T-helper 1 cell (primary cell): Measurements from ENCODE around the gene RAD50.
A peak's percentile ranks its signal among the peaks of the same experiment; 100 is the strongest.
"Not testable (repeated sequence)": the region's sequence is repeated elsewhere in the genome, so short reads cannot be mapped to it uniquely, and the experiment has no call there.

Source experiments
- DNase-seq, 5 donors: peaks; one replicate each; pipeline ENCODE4 v3.0.0-alpha.2; 2012 to 2020
- total RNA-seq, 4 donors: gene quantifications; one replicate each; lab custom pipeline; 2026; lab: John Stamatoyannopoulos, UW

The RAD50 gene
- 5.2 to 11.2 (median 8.4) reads per million in 4 donors for total RNA-seq

GRCh38 chr5:132556763-132557477 is at the start of gene RAD50:
RAD50 (plus strand) TSS chr5:132556977; CDS start chr5:132557325, 348 bp downstream.
- peak; percentile 80 to 96 (median 86) for DNase-seq

GRCh38 chr5:132510076-132510475 is 46.7 kb upstream of the RAD50 start:
- DNase-seq, result no peak

- DNase-seq, result not testable (repeated sequence)
These were observed 43.0 kb upstream of the RAD50 start for GRCh38 chr5:132513618-132514336.

GRCh38 chr5:132522067-132522466 is 34.7 kb upstream of the RAD50 start:
- not testable (repeated sequence) for DNase-seq

- DNase-seq, result not testable (repeated sequence)
These were observed 31.9 kb upstream of the RAD50 start for GRCh38 chr5:132524877-132525276.

- DNase-seq, result peak in 1 of 5 donors; percentile 49
These were observed 31.5 kb upstream of the RAD50 start for GRCh38 chr5:132525299-132525724.

- peak in 3 of 5 donors; percentile 5 to 57 (median 22) for DNase-seq
These were observed 30.3 kb upstream of the RAD50 start for GRCh38 chr5:132526290-132526973.

- no peak for DNase-seq
These were observed 29.7 kb upstream of the RAD50 start for GRCh38 chr5:132526974-132527564.

GRCh38 chr5:132528021-132528420 is 28.8 kb upstream of the RAD50 start:
- DNase-seq, result no peak

- DNase-seq, result peak in 1 of 5 donors; percentile 46
These were observed 27.7 kb upstream of the RAD50 start for GRCh38 chr5:132528866-132529634.

- no peak for DNase-seq
These were observed 25.8 kb upstream of the RAD50 start for GRCh38 chr5:132530946-132531345.

GRCh38 chr5:132539716-132540115 is 17.1 kb upstream of the RAD50 start:
- DNase-seq, result no peak

GRCh38 chr5:132540149-132540548 is 16.6 kb upstream of the RAD50 start:
- DNase-seq, result no peak

GRCh38 chr5:132540764-132541163 is 16.0 kb upstream of the RAD50 start:
- no peak for DNase-seq

- no peak for DNase-seq
These were observed 13.1 kb upstream of the RAD50 start, which contains the start of gene IL5 for GRCh38 chr5:132543472-132544201. IL5 (minus strand) TSS chr5:132543522; CDS start chr5:132543478, 44 bp downstream.

GRCh38 chr5:132546108-132546507 is 10.7 kb upstream of the RAD50 start:
- DNase-seq, result no peak

- no peak for DNase-seq
These were observed 9.5 kb upstream of the RAD50 start for GRCh38 chr5:132547269-132547668.

GRCh38 chr5:132548834-132549233 is 7.9 kb upstream of the RAD50 start:
- not testable (repeated sequence) for DNase-seq

GRCh38 chr5:132549576-132549975 is 7.2 kb upstream of the RAD50 start:
- no peak for DNase-seq

GRCh38 chr5:132556153-132556762 is 519 bp upstream of the RAD50 start:
- peak in 2 of 5 donors; percentile 4 to 10 for DNase-seq
